Stimulated activated CD8-positive, alpha-beta memory T cell treated with anti-CD3 and anti-CD28 coated beads, Interleukin-2, amount 100 ng/mL, for 48 hours (primary cell): ENCODE data around the gene SCN1B.
"Not testable (repeated sequence)": the region's sequence is repeated elsewhere in the genome, so short reads cannot be mapped to it uniquely, and the experiment has no call there.

Experiments
- DNase-seq, 2 donors: peaks; one replicate each; pipeline ENCODE4 v3.0.0-alpha.2; 2020; ENCODE audit warnings: low read depth in 2 of 2

SCN1B gene

GRCh38 chr19:35015954-35016351 lies 14.3 kb upstream of the SCN1B start:
- DNase-seq, result no peak

GRCh38 chr19:35017507-35017906 lies 12.8 kb upstream of the SCN1B start:
- no peak for DNase-seq

- DNase-seq, result no peak
Measured at GRCh38 chr19:35018379-35018778, 11.9 kb upstream of the SCN1B start.

DNA sequence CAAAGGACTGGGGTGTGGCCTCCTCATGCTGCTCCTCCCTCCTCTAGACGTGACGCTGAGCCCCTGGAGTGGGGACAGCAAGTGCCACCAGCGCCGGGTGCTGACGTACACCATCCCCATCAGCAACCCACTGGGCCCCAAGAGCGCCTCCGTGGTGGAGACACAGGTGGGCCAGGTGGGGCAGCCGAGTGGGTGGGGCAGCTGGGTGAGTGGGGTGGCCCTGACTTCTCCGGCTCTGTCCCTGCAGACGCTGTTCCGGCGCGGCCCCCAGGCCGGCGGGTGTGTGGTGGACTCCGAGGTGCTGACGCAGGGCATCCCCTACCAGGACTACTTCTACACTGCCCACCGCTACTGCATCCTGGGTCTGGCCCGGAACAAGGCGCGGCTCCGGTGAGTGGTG lies 11.1 kb upstream of the SCN1B start:
- DNase-seq, result no peak

- DNase-seq, result no peak
Measured at GRCh38 chr19:35021016-35021415, 9.3 kb upstream of the SCN1B start.

GRCh38 chr19:35021596-35021995 lies 8.7 kb upstream of the SCN1B start:
- DNase-seq, result no peak

GRCh38 chr19:35022460-35022859 lies 7.8 kb upstream of the SCN1B start:
- DNase-seq, result no peak

DNA sequence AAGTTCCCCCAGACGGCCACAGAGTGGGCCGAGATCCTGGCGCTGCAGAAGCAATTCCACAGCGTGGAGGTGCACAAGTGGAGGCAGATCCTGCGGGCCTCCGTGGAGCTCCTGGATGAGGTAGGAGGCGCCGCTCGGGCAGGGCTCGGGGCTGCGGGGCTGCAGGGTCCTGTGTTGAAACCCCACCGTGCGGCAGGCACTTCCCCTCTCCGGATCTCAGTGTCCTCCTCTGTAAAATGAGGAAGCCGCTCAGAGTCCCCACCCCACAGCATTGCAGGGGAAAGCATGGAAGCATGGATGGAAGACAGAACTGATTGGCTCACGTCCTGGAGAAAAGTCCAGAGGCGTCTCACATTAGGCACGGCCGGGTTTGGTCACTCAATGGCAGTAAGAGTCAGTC lies 6.8 kb upstream of the SCN1B start:
- DNase-seq, result no peak

- no peak for DNase-seq
Measured at GRCh38 chr19:35024095-35024494, 6.2 kb upstream of the SCN1B start.

DNA sequence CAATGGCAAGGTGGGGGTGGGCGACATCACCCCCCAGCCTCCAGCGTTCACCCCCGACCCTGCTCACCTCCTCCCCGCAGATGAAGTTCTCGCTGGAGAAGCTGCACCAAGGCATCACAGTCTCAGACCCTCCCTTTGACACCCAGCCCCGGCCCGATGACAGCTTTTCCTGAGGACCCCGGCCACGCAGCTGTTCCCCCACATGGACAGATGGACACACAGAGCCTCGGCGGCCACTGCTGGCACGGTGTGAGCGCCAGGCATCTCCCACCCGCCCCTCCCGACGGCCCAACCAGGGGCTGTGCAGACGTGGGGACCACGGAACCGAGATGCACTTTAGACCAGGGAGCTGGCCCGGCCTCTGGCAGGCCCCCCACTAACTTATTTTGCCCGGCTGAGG lies 4.3 kb upstream of the SCN1B start:
- no peak for DNase-seq

DNA sequence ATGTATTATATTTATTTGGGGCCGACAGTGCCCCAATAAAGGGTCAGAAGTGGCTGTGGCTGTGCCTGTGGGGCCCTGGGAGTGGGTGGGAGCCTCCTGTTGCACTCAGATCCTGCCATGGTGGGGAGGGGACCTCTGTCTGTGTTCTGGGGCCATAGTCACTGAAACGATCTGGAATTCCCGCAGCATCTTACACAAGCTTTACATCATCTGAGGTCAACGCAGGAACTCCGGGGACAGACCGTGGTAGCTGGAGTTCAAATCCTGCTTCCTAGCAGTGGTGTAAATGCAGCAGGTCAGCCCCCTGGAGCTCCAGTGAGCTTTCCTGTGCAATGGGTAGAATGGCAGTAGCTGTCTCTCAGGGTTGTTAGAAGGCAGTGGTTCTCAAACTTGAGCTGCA lies 3.9 kb upstream of the SCN1B start:
- DNase-seq, result no peak

DNA sequence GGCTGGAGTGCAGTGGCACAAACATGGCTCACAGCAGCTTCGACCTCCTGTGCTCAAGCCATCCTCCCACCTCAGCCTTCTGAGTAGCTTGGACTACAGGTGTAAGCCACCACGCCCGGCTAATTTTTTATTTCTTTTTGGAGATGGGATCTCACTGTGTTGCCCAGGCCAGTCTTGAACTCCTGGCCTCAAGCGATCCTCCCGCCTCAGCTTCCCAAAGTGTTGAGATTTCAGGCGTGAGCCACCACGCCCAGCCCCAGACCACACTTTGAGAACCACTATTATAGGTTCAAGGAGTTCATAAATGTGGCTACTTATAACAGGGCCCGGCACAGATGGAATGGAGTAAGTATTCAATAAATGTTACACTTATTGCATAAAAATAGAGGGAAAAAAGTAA lies 3.3 kb upstream of the SCN1B start:
- DNase-seq, result no peak

DNA sequence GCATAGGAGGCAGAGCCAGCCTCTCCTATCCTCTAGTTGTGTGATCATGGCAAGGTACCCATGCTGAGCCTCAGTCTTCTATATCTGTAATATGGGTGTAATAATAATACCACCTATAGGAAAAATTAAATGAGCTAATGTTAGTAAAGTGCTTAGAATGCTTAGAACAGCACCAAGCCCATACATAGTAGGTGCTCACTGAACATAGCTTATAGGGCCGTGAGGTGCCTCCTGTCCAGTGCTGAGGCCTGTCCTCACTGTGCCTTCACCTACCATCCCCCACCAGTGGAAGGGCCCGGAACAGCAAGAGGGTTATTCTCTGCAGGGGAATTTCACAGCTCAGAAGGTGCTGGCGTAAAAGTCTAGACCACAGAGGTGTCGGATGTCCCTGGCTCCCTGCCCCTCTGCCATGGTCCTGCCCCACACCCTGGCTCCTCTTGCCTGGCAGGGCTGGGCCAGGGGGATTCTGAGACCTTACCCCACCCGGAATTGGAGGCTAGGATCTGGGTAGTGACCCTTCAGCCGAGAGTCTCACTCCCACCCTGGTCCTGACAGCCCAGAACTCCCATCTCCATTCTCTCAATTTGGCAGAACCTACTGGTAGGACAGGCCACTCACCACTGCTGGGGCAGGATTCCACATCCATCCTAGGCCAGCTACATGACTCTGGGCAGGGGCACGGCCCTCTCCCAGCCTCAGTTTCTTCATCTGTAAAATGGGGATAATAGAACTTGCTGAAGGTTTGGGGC lies 2.2 kb upstream of the SCN1B start:
- no peak for DNase-seq

- DNase-seq, result not testable (repeated sequence)
Measured at GRCh38 chr19:35028600-35028885, 1.7 kb upstream of the SCN1B start.

DNA sequence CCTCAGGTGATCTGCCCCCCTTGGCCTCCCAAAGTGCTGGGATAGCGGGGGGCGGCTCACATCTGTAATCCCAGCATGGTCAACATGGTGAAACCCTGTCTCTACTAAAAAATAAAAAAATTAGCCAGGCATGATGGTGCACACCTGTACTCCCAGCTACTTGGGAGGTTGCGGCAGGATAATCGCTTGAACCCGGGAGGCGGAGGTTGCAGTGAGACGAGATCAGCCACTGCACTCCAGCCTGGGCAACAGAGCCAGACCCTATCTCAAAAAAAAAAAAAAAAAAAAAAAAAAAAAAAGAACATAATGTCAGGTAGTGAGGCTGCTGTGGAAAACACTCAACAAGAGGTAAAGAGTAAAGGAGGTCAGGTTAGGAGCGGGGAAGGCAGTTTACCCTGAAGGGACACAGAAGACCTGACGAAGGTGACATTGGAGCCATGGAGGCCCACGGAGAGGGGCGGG lies 964 bp upstream of the SCN1B start:
- DNase-seq, result not testable (repeated sequence)

- DNase-seq, result no peak
Measured at GRCh38 chr19:35029737-35030256, 473 bp upstream of the SCN1B start.

DNA sequence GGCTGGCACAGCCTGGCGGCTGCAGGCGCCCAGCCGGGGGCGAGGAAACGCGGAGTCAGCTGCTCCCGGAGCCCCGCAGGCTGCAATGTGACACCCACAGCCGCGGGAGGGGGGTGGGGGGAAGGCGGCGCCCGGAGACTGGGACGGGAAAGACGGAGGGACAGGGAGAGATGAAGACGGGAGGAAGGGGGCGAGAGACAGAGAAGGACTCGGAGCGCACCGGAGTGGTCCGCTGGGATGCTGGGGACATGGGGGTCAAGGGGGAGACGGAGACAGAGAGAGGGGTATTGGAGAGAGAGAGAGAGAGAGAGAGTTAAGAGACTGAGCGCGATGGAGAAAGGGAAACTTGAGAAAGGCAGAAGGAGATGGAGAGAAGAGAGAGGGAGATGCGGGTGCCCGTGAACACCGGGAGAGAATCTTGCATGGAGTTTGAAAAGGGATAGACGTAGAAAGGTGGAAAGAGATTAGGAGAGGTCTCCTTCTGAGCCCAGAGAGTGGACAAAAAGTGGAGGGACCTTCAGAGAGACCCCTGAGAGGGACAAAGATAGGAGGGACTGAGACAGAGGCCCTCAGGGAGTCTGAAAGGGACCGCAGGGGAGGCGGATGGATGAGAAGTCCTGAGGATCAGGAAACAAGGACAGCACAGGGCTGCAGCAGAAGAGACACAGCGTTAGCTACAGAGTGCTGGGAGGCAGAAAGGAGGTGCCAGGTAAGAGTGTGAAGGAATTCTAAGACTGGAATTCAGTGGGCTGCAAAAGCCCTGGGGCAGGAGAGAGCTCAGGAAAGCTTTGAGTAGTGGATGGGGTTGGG lies 1.0 kb downstream of the SCN1B start:
- no peak for DNase-seq

GRCh38 chr19:35032356-35032865 lies 2.1 kb downstream of the SCN1B start:
- no peak for DNase-seq

DNA sequence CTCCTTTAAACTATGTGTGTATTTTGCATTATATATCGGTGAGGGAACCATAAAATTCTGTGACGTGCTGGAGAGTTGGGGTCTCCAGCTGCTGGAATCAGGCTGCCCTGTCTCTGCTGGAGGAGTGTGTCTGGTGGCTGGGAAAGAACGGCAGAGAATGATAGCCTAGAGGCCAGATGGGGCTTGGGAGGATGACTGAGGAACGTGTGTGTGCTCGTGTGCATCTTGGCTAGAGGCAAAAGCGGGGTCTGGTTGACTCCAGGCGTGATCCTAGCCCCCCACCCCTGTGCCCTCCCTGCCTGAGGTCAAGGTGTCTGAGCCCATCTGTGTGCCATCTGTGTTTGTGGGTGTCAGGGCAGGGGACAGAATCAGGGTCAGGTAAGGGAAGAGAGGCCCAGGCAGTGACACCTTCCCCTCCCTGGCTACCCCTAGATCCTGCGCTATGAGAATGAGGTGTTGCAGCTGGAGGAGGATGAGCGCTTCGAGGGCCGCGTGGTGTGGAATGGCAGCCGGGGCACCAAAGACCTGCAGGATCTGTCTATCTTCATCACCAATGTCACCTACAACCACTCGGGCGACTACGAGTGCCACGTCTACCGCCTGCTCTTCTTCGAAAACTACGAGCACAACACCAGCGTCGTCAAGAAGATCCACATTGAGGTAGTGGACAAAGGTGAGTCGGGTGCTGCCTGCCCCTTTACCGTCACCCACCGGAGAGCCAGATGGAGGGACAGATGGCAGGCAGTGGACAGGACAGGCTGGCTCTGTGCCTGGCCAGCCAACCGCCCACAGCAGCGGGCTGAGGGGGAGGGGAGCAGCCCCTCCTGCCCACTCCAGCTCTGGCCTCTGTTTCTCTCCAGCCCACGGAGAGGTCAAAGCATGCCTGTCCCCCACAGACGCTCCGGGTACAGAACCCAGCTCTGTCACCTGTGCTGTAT lies 3.1 kb downstream of the SCN1B start:
- DNase-seq, result no peak

DNA sequence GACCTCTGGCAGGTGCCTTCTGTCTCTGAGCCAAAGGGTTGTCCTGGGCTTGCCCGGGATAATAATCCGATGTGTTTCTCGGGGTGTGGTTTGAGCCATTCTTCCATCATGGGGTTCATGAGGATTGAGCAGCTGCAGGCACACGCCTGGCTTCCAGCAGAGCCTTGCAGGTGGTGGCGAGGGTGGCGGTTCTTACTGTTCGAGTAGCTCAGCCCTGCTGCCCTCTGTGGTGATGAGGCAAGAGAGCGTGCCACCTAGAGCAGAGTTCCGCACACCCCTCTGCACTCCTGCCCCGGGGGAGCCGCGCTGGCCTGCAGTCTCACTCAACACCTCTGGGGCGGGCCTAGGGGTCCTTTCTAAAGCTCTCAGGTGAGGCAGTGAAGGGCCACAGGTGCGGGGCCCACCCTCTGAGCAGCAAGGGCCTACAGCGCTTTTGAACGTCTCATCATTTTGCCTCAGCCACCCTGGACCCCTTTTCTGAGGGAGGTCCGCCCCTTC lies 3.8 kb downstream of the SCN1B start:
- no peak for DNase-seq

GRCh38 chr19:35034588-35035382 lies 4.5 kb downstream of the SCN1B start:
- no peak for DNase-seq
